HS-27A (cell line): ENCODE measurements around the gene ZFP14.
"Not testable (repeated sequence)": the region's sequence is repeated elsewhere in the genome, so short reads cannot be mapped to it uniquely, and the experiment has no call there.

Experiments
- DNase-seq: peaks from one replicate; pipeline ENCODE4 v3.0.0-alpha.2; 2012; ENCODE audit warnings: low read depth, missing footprints

Gene ZFP14

DNA sequence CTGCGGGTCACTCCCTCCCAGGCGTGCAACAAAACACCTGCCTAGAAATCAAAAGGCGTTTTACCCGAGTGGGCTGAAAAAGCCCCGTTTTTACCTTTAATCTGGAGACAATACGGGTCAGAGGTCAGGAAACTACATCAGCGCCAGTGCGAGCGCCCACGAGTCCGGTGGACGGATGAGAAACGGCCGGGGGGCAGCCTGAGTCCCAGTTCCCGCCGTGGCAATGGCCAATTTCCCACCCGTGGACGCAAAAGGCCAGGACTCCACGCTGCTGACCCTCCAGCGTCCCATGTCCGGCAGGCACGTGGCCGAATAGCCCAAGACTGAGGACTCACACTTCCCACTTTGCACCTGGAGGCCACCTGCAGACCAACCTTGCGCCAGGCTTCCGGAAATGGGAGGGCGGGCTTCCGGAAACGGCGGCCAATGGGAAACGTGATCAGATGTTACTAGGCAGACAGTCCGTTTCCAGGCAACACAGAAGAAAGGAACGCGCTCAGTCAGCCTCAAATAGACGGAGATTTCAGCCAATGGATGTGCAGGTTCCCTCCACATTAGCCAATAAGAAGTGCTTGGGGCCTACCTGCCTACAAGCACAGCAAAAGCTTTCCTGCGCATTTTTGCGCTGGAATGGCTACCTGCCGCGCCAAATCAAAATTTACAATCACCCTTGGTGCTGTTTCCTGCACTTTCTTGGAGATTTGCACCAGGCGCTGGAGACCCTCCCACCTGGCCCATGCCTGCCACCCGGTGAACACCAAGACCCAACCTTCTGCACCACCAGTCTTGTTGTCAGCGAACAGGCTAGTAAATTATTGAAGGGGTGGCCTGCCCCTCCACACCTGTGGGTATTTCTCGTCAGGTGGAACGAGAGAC lies 47.4 kb downstream of the ZFP14 start:
- peak; percentile 97 for DNase-seq

DNA sequence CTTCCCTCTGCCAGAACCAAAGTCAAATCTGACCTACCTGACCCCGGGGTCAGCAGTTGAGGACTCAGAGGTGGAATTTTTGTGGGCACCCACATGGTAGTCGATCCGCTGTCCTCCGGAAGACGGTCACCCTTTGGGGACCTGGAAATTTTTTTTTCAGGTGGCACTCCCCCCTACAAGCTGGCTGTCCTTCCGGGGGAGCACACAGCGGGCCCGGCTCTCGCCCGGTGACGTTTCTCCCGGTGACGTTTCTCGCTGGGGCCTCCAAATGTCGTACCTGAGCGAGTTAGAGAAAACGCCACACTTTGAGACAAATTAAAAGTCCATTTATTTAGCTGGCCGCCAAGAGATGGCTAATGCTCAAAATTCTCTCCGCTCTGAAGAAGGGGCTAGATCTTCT lies 48.8 kb downstream of the ZFP14 start:
- no peak for DNase-seq

DNA sequence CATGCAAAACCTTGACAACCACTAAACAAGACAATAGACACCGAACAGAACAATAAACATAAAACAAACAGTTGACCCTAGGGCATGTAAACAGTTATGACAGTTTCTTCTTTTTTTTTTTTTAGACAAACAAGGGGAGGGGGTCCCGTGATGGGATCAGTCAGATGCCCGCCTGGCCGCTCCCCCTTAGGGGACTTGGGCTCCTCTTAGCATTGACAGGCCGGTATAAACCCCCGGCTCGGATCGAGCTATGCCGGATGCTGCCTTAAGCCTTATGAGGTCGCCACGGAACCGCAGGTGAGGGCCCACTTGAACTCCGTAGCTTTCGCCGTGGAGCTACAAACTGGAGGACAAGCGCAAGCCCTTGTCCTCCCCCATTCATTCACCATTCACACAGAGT lies 49.5 kb downstream of the ZFP14 start:
- not testable (repeated sequence) for DNase-seq

DNA sequence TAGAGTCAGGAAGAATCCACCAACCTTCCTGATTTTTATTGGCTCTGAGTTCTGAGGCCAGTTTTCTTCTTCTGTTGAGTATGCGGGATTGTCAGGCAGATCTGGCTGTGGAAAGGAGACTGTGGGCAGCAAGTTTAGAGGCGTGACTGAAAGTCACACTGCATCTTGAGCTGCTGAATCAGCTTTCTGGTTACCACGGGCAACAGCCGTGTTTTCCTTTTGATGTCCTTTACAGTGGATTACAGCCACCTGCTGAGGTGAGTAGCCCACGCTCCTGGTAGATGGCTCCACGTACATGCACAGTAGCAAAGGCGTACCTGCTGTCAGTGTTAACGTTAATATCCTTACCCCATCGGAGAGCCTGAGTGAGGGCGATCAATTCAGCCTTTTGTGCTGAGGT lies 52.4 kb downstream of the ZFP14 start:
- DNase-seq = not testable (repeated sequence)

DNA sequence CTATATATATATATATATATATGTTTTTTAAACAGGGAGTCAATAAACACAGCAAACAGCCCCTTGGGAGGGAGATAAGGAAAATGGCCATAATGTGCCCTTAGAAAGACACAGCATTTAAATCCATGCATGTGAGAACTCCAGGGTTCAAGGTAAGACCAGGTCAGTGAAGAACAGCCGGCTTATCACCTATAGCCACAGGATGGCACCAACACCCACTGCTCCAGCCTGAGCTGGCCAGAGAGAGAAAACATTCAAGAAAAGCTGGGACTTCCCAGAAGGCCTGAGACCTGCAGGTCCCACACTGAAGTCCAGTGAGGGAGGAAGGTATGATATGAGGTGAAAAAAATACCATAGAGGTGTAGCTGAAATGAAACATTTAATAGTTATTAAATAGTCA lies 63.8 kb downstream of the ZFP14 start:
- DNase-seq = not testable (repeated sequence)

DNA sequence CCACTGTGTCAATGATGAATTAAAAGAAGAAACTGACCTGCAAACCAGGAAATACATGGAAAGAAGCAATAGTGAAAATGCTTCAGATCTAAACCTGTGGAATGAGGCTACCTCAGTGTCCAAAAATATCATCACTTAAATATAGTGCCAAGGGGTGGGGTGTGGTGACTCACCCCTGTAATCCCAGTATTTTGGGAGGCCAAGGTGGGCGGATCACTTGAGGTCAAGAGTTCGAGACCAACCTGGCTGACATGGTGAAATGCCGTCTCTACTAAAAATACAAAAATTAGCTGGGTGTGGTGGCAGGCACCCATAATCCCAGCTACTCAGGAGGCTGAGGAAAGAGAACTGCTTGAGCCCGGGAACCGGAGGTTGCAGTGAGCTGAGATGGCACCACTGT lies 64.9 kb downstream of the ZFP14 start:
- DNase-seq = not testable (repeated sequence)

DNA sequence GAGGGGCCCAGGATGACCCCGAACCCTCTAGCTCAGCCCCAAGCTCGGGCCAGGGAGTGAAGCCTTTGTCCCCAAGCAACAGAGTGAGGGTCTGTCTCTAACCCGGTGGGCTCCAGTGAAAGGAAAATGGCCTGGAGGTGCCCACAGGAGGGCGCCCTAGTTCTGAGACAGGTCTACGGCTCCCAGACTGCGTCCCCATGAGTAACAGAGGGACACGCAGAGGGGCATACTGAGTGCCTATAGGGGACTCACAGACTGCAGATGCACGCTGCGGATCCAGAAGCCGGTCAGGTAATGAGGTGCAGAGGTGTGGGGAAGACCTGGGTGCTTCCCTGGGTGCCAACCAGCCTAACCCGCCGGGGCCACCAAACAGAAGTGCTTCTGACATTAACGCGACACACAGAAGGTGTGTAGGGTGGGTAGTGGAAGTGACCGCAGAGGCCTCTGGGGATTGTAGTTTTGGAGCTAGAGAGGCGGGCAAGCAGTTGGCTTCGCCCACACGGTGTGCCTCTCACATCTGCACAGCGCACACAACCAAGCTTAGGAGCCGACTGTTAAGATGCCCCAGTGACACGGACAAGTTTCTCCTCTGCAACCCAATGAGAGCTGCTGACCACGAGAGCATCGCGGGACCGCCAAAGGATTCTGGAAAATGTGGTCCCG lies 67.8 kb downstream of the ZFP14 start:
- DNase-seq = not testable (repeated sequence)

DNA sequence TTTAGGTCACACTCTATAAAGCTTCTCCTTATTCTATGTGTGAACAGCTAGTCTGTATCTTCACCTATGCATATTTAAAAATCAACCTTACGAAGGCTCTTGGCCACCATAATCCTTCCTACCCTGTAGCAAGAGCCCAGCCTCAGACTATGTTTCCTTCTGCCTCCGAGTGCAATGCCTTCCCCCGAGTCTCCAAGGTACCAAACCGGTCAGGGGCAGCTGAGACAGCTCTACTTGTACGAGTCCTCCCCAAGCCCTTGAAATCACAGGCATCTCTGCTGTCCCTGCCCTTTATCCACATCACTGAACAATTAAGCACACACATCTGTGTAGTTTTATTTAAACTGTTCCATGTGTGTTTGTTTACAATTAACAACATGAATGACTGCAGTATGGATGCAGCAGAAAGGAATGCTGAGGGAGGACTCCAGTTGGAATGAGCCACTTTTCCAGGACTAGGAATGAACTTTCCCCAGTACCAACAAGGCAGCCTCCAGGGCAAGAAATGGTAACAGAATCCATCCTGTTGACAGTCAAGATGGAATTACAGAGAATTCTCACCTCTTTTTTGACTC lies 68.5 kb downstream of the ZFP14 start:
- DNase-seq = not testable (repeated sequence)

DNA sequence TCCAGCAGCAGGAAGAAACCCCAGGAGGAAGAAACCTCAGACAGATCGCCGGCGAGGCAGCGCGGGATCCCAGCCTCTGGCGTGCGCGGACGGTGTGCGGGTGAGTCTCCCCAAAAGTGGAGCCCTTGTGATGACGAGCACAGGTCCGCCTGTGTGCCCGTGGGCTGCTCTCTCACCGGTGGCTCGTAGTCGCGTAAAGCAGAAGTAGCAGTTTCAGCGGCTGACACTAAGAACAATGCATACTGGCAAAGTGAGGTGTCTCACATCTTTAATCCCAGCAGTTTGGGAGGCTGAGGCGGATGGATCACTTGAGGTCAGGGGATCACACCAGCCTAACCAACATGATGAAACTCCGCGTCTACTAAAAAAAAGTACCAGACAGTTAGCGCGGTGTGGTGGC lies 69.2 kb downstream of the ZFP14 start:
- not testable (repeated sequence) for DNase-seq

DNA sequence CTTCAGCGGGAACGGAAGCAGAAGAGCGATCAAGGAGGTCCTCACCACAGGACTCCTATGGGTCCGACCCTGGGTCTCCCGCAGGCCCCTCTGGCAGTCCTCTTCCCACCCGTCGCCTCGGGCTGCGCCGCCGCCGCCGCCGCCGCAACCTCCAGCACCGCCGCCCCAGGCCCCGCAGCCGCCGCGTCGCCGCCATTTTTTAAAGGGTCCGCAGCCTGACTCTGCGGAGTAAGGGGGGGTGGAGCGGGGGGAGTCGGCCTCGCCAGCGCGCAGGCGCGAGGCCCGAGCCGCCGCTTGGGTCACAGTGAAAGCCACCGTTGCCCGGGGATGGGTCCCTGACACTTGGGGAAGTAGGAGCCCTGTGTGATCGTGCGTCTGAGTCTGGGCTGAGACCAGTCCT lies 69.7 kb downstream of the ZFP14 start:
- DNase-seq = not testable (repeated sequence)

DNA sequence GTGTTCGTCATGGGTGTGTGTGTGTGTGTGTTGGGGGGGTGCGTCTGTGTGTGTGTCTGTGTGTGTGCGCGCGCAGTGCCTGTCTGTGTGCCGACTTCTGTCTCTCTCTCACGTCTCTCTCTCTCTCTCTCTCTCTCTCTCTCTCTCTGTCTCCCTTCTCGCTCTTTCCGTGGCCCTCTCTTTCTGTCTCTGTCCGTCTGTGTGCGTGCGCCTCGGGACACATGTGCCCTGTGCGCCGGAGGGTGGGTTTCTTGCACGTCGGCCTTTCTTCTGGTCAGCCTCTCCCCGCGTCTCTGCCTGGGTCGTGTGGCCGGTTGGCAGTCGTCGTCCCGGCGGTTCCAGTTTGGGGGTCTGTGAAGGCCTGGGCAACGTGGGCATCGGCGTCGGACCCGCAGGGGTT lies 86.7 kb downstream of the ZFP14 start:
- DNase-seq = not testable (repeated sequence)
